Retina (tissue), 1 donor: ENCODE data around the gene PTPRN2.
A peak's percentile ranks its signal among the peaks of the same experiment; 100 is the strongest.

ENCODE experiments used
- DNase-seq: peaks from one replicate; pipeline ENCODE4 v3.0.0-alpha.2; 2016

The PTPRN2 gene

GRCh38 chr7:157690833-157691585 lies 896.6 kb downstream of the PTPRN2 start:
- DNase-seq = peak; percentile 78

- DNase-seq = peak; percentile 69
Measured at GRCh38 chr7:157690058-157690832, 897.4 kb downstream of the PTPRN2 start.

GRCh38 chr7:157689269-157690057 lies 898.2 kb downstream of the PTPRN2 start:
- peak; percentile 71 for DNase-seq

- peak; percentile 70 for DNase-seq
Measured at GRCh38 chr7:157688533-157689268, 898.9 kb downstream of the PTPRN2 start.

- peak; percentile 43 for DNase-seq
Measured at GRCh38 chr7:157687845-157688532, 899.6 kb downstream of the PTPRN2 start.

GRCh38 chr7:157687158-157687557 lies 900.5 kb downstream of the PTPRN2 start:
- no peak for DNase-seq

GRCh38 chr7:157686285-157686894 lies 901.2 kb downstream of the PTPRN2 start:
- peak; percentile 53 for DNase-seq

GRCh38 chr7:157685430-157686284 lies 902.0 kb downstream of the PTPRN2 start:
- DNase-seq = peak; percentile 69

- peak; percentile 39 for DNase-seq
Measured at GRCh38 chr7:157684909-157685429, 902.7 kb downstream of the PTPRN2 start.

GRCh38 chr7:157684157-157684908 lies 903.3 kb downstream of the PTPRN2 start:
- DNase-seq = peak; percentile 86

- DNase-seq = no peak
Measured at GRCh38 chr7:157683747-157684156, 903.9 kb downstream of the PTPRN2 start.

- no peak for DNase-seq
Measured at GRCh38 chr7:157682946-157683746, 904.5 kb downstream of the PTPRN2 start.

- DNase-seq = no peak
Measured at GRCh38 chr7:157682064-157682945, 905.3 kb downstream of the PTPRN2 start.

- DNase-seq = no peak
Measured at GRCh38 chr7:157679607-157680006, 908.0 kb downstream of the PTPRN2 start.

- DNase-seq = peak; percentile 61
Measured at GRCh38 chr7:157678501-157678900, 909.1 kb downstream of the PTPRN2 start.

GRCh38 chr7:157676456-157677255 lies 911.0 kb downstream of the PTPRN2 start:
- no peak for DNase-seq

GRCh38 chr7:157676001-157676400 lies 911.6 kb downstream of the PTPRN2 start:
- no peak for DNase-seq
